Measurements from ENCODE around the gene XRCC5.

The XRCC5 gene

GRCh38 chr2:216235462-216235861, 126.3 kb downstream of the XRCC5 start:
- Histone ChIP-seq H4K8ac (ENCODE audit: low read depth, low read length) (no peak overlapping the region), H2BK12ac (ENCODE audit: low read length) (no peak overlapping the region), H2AFZ (ENCODE audit: insufficient read depth, low read length, poor library complexity) (no peak overlapping the region), H3K9ac (ENCODE audit: low read length) (no peak overlapping the region), H3K4me1 (ENCODE audit: control insufficient read depth in 1 of 2, insufficient read depth in 2 of 2, low read length in 2 of 2) (no peaks in the 10 kb centered on the region), H3K18ac (ENCODE audit: low read length) (no peak overlapping the region), H4K12ac (ENCODE audit: low read depth, low read length) (no peak overlapping the region), H3K27ac (ENCODE audit: low read depth, low read length) (no peak overlapping the region), H3K23ac (ENCODE audit: low read length) (no peak overlapping the region), H3K79me2 (ENCODE audit: control insufficient read depth, insufficient read depth, low read length, poor library complexity) (no peaks in the 10 kb centered on the region), H2BK5ac (ENCODE audit: low read depth, low read length, poor library complexity) (no peak overlapping the region), H4K91ac (ENCODE audit: low read depth, low read length) (no peak overlapping the region), H3K79me1 (ENCODE audit: low read length) (no peaks in the 10 kb centered on the region), H3K4ac (ENCODE audit: low read depth, low read length) (no peak overlapping the region), H3K9me3 (ENCODE audit: insufficient read depth, low read depth, low read length) (peaks cover 2% of the 10 kb centered on the region), H3K27me3 (ENCODE audit: insufficient read depth, low read length) (no peaks in the 10 kb centered on the region), H2AK5ac (ENCODE audit: low read length) (no peak overlapping the region), H3K36me3 (ENCODE audit: control insufficient read depth in 1 of 2, insufficient read depth in 2 of 2, low read length in 2 of 2) (no peaks in the 10 kb centered on the region), H3K14ac (ENCODE audit: low read length) (no peak overlapping the region), H3K4me2 (ENCODE audit: low read length) (no peak overlapping the region), H2BK120ac (ENCODE audit: insufficient read depth, low read length, poor library complexity) (no peak overlapping the region), H3K4me3 (ENCODE audit: low read depth, low read length) (no peak overlapping the region)
- WGBS (ENCODE audit: extremely low coverage, insufficient coverage, insufficient read length) = no CpG with 5 or more reads among the region's 2 CpGs
- DNase-seq = no peak

DNA sequence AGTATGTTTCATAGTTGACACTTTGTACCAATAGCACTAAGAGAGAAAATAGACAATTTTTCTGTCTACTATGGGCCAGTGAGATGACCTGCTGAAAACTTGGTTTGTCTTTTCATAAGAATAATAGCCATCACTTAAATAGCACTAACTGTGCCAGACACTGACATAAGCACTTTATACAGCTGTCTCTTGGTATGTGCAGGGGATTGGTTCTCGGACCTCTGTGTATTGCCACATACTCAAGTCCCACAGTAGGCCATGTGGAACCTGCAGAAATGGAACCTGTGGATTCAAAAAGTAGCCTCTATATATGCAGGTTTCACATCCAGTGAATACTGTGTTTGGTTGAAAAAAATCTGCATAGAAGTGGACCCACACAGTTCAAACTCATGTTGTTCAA, 126.7 kb downstream of the XRCC5 start:
- Histone ChIP-seq H3K4me2 (ENCODE audit: low read length) (no peak overlapping the region), H4K12ac (ENCODE audit: low read depth, low read length) (no peak overlapping the region), H3K4me3 (ENCODE audit: low read depth, low read length) (no peak overlapping the region), H3K14ac (ENCODE audit: low read length) (no peak overlapping the region), H4K91ac (ENCODE audit: low read depth, low read length) (no peak overlapping the region), H2BK12ac (ENCODE audit: low read length) (no peak overlapping the region), H3K79me2 (ENCODE audit: control insufficient read depth, insufficient read depth, low read length, poor library complexity) (no peaks in the 10 kb centered on the region), H4K8ac (ENCODE audit: low read depth, low read length) (no peak overlapping the region), H3K18ac (ENCODE audit: low read length) (no peak overlapping the region), H3K4ac (ENCODE audit: low read depth, low read length) (no peak overlapping the region), H3K79me1 (ENCODE audit: low read length) (no peaks in the 10 kb centered on the region), H2BK120ac (ENCODE audit: insufficient read depth, low read length, poor library complexity) (no peak overlapping the region), H3K4me1 (ENCODE audit: control insufficient read depth in 1 of 2, insufficient read depth in 2 of 2, low read length in 2 of 2) (no peaks in the 10 kb centered on the region), H3K36me3 (ENCODE audit: control insufficient read depth in 1 of 2, insufficient read depth in 2 of 2, low read length in 2 of 2) (no peaks in the 10 kb centered on the region), H3K9ac (ENCODE audit: low read length) (no peak overlapping the region), H3K9me3 (ENCODE audit: insufficient read depth, low read depth, low read length) (peaks cover 2% of the 10 kb centered on the region), H3K27ac (ENCODE audit: low read depth, low read length) (no peak overlapping the region), H3K27me3 (ENCODE audit: insufficient read depth, low read length) (no peaks in the 10 kb centered on the region), H2BK5ac (ENCODE audit: low read depth, low read length, poor library complexity) (no peak overlapping the region), H3K23ac (ENCODE audit: low read length) (no peak overlapping the region), H2AK5ac (ENCODE audit: low read length) (no peak overlapping the region), H2AFZ (ENCODE audit: insufficient read depth, low read length, poor library complexity) (no peak overlapping the region)
- DNase-seq = no peak
- no CpG with 5 or more reads among the region's 1 CpG for WGBS (ENCODE audit: extremely low coverage, insufficient coverage, insufficient read length)

GRCh38 chr2:216236486-216236885, 127.3 kb downstream of the XRCC5 start:
- Histone ChIP-seq H2BK5ac (ENCODE audit: low read depth, low read length, poor library complexity) (no peak overlapping the region), H3K9ac (ENCODE audit: low read length) (no peak overlapping the region), H3K23ac (ENCODE audit: low read length) (no peak overlapping the region), H3K4me3 (ENCODE audit: low read depth, low read length) (no peak overlapping the region), H3K79me2 (ENCODE audit: control insufficient read depth, insufficient read depth, low read length, poor library complexity) (no peaks in the 10 kb centered on the region), H4K91ac (ENCODE audit: low read depth, low read length) (no peak overlapping the region), H4K8ac (ENCODE audit: low read depth, low read length) (no peak overlapping the region), H2BK120ac (ENCODE audit: insufficient read depth, low read length, poor library complexity) (no peak overlapping the region), H2AK5ac (ENCODE audit: low read length) (no peak overlapping the region), H2AFZ (ENCODE audit: insufficient read depth, low read length, poor library complexity) (no peak overlapping the region), H4K12ac (ENCODE audit: low read depth, low read length) (no peak overlapping the region), H3K9me3 (ENCODE audit: insufficient read depth, low read depth, low read length) (peaks cover 2% of the 10 kb centered on the region), H3K79me1 (ENCODE audit: low read length) (no peaks in the 10 kb centered on the region), H3K4ac (ENCODE audit: low read depth, low read length) (no peak overlapping the region), H3K36me3 (ENCODE audit: control insufficient read depth in 1 of 2, insufficient read depth in 2 of 2, low read length in 2 of 2) (no peaks in the 10 kb centered on the region), H3K14ac (ENCODE audit: low read length) (no peak overlapping the region), H3K27ac (ENCODE audit: low read depth, low read length) (no peak overlapping the region), H3K4me2 (ENCODE audit: low read length) (no peak overlapping the region), H3K4me1 (ENCODE audit: control insufficient read depth in 1 of 2, insufficient read depth in 2 of 2, low read length in 2 of 2) (no peaks in the 10 kb centered on the region), H2BK12ac (ENCODE audit: low read length) (no peak overlapping the region), H3K18ac (ENCODE audit: low read length) (no peak overlapping the region), H3K27me3 (ENCODE audit: insufficient read depth, low read length) (no peaks in the 10 kb centered on the region)
- no peak for DNase-seq
- WGBS (ENCODE audit: extremely low coverage, insufficient coverage, insufficient read length) = no CpG with 5 or more reads among the region's 1 CpG

GRCh38 chr2:216242365-216242764, 133.2 kb downstream of the XRCC5 start:
- H3K27me3 ChIP-seq (ENCODE audit: insufficient read depth, low read length) = no peaks in the 10 kb centered on the region
- WGBS (ENCODE audit: extremely low coverage, insufficient coverage, insufficient read length) = no CpG with 5 or more reads among the region's 6 CpGs
- H3K23ac ChIP-seq (ENCODE audit: low read length) = no peak overlapping the region
- H4K8ac ChIP-seq (ENCODE audit: low read depth, low read length) = no peak overlapping the region
- no peaks in the 10 kb centered on the region for H3K79me2 ChIP-seq (ENCODE audit: control insufficient read depth, insufficient read depth, low read length, poor library complexity)
- no peak overlapping the region for H3K14ac ChIP-seq (ENCODE audit: low read length)
- no peak overlapping the region for H3K18ac ChIP-seq (ENCODE audit: low read length)
- H2BK12ac ChIP-seq (ENCODE audit: low read length) = no peak overlapping the region
- no peak for DNase-seq
- H3K36me3 ChIP-seq (ENCODE audit: control insufficient read depth in 1 of 2, insufficient read depth in 2 of 2, low read length in 2 of 2) = no peaks in the 10 kb centered on the region
- H3K9ac ChIP-seq (ENCODE audit: low read length) = no peak overlapping the region
- H3K9me3 ChIP-seq (ENCODE audit: insufficient read depth, low read depth, low read length) = peaks cover 2% of the 10 kb centered on the region
- no peak overlapping the region for H3K4me3 ChIP-seq (ENCODE audit: low read depth, low read length)
- H2BK120ac ChIP-seq (ENCODE audit: insufficient read depth, low read length, poor library complexity) = no peak overlapping the region
- H3K4ac ChIP-seq (ENCODE audit: low read depth, low read length) = no peak overlapping the region
- H2AK5ac ChIP-seq (ENCODE audit: low read length) = no peak overlapping the region
- no peaks in the 10 kb centered on the region for H3K4me1 ChIP-seq (ENCODE audit: control insufficient read depth in 1 of 2, insufficient read depth in 2 of 2, low read length in 2 of 2)
- H4K12ac ChIP-seq (ENCODE audit: low read depth, low read length) = no peak overlapping the region
- H2BK5ac ChIP-seq (ENCODE audit: low read depth, low read length, poor library complexity) = no peak overlapping the region
- no peak overlapping the region for H3K4me2 ChIP-seq (ENCODE audit: low read length)
- no peak overlapping the region for H3K27ac ChIP-seq (ENCODE audit: low read depth, low read length)
- H3K79me1 ChIP-seq (ENCODE audit: low read length) = no peaks in the 10 kb centered on the region
- no peak overlapping the region for H2AFZ ChIP-seq (ENCODE audit: insufficient read depth, low read length, poor library complexity)
- no peak overlapping the region for H4K91ac ChIP-seq (ENCODE audit: low read depth, low read length)
